Liver (tissue), 9 donors: ENCODE data around the gene CHRNB1. TPM values are rescaled to one million over a fixed set of nuclear protein-coding genes. Genes with fewer than 3 reads are reported as not detected.

Experiments
- DNase-seq: peaks from one replicate; pipeline ENCODE4 v3.0.0-alpha.2; 2017; ENCODE audit warnings: low spot score
- H3K27ac ChIP-seq, 2 donors: one replicate each; pipeline ENCODE4 v1.7.0; 2013; ENCODE audit warnings: inconsistent platforms in 2 of 2, low read length in 2 of 2, control low read depth in 1 of 2, low read depth in 1 of 2, mild to moderate bottlenecking in 1 of 2
- H3K27me3 ChIP-seq, 4 donors: one replicate each; pipeline versions ENCODE4 v1.6.1 to v1.7.0; 2013; ENCODE audit warnings: low read length in 3 of 4, inconsistent platforms in 1 of 4, mild to moderate bottlenecking in 1 of 4, moderate library complexity in 1 of 4; ENCODE audit not compliant: control insufficient read depth in 4 of 4, insufficient read depth in 4 of 4
- H3K36me3 ChIP-seq, 4 donors: one replicate each; pipeline versions ENCODE4 v1.6.1 to v1.7.0; 2013; ENCODE audit warnings: low read length in 3 of 4, mild to moderate bottlenecking in 3 of 4, low read depth in 1 of 4, moderate library complexity in 1 of 4; ENCODE audit not compliant: control insufficient read depth in 4 of 4, insufficient read depth in 3 of 4
- H3K4me1 ChIP-seq, 4 donors: one replicate each; pipeline versions ENCODE4 v1.6.1 to v1.7.0; 2013; ENCODE audit warnings: low read length in 3 of 4, mild to moderate bottlenecking in 3 of 4, moderate library complexity in 1 of 4; ENCODE audit not compliant: control insufficient read depth in 4 of 4, insufficient read depth in 4 of 4
- H3K4me3 ChIP-seq, 3 donors: one replicate each; pipeline versions ENCODE4 v1.6.1 to v1.7.0; 2013; ENCODE audit warnings: low read length in 3 of 3, control low read depth in 1 of 3, low read depth in 1 of 3, mild to moderate bottlenecking in 1 of 3
- H3K9ac ChIP-seq, 2 donors: one replicate each; pipeline ENCODE4 v1.7.0; 2013; ENCODE audit warnings: low read length in 2 of 2, mild to moderate bottlenecking in 2 of 2, moderate library complexity in 2 of 2, control low read depth in 1 of 2, low read depth in 1 of 2
- H3K9me3 ChIP-seq, 4 donors: one replicate each; pipeline versions ENCODE4 v1.6.1 to v1.7.0; 2013; ENCODE audit warnings: low read length in 3 of 4; ENCODE audit not compliant: control insufficient read depth in 4 of 4
- ATF3 ChIP-seq: IDR thresholded peaks from 2 replicates; pipeline ENCODE4 v1.6.1; 2016; ENCODE audit warnings: antibody characterized with exemption
- CTCF ChIP-seq: fragments of 150-350 bp; IDR thresholded peaks from 2 replicates; pipeline ENCODE4 v1.5.1; 2017; ENCODE audit warnings: improper control_type of control experiment, low read depth, low read length; ENCODE audit not compliant: missing input control
- EGR1 ChIP-seq, 2 donors: IDR thresholded peaks; 2 replicates each; pipeline ENCODE4 v1.6.1; 2016 to 2018; ENCODE audit warnings: antibody characterized with exemption in 2 of 2, low read depth in 2 of 2
- FOXA1 ChIP-seq: IDR thresholded peaks from 2 replicates; pipeline ENCODE4 v1.6.1; 2016; ENCODE audit warnings: antibody characterized with exemption
- FOXA2 ChIP-seq: IDR thresholded peaks from 2 replicates; pipeline ENCODE4 v1.6.1; 2016; ENCODE audit warnings: antibody characterized with exemption
- HNF4A ChIP-seq, 2 donors: conservative IDR thresholded peaks; 2 replicates each; pipeline ENCODE4 v1.6.1; 2016; ENCODE audit warnings: antibody characterized with exemption in 2 of 2, mild to moderate bottlenecking in 2 of 2
- HNF4G ChIP-seq: IDR thresholded peaks from 2 replicates; pipeline ENCODE4 v1.6.1; 2016; ENCODE audit warnings: antibody characterized with exemption
- JUND ChIP-seq, 2 donors: IDR thresholded peaks; 2 replicates each; pipeline ENCODE4 v1.6.1; 2016; ENCODE audit warnings: antibody characterized with exemption in 2 of 2
- MAX ChIP-seq: IDR thresholded peaks from 2 replicates; pipeline ENCODE4 v1.6.1; 2016; ENCODE audit warnings: antibody characterized with exemption
- NR2F2 ChIP-seq: IDR thresholded peaks from 2 replicates; pipeline ENCODE4 v1.6.1; 2016; ENCODE audit warnings: antibody characterized with exemption
- RAD21 ChIP-seq, 2 donors: IDR thresholded peaks; 2 replicates each; pipeline ENCODE4 v1.6.1; 2016; ENCODE audit warnings: antibody characterized with exemption in 2 of 2, mild to moderate bottlenecking in 2 of 2
- REST ChIP-seq: IDR thresholded peaks from 2 replicates; pipeline ENCODE4 v1.6.1; 2016; ENCODE audit warnings: antibody characterized with exemption, mild to moderate bottlenecking
- RXRA ChIP-seq, 2 donors: IDR thresholded peaks; 2 replicates each; pipeline ENCODE4 v1.6.1; 2017 to 2018; ENCODE audit warnings: antibody characterized with exemption in 2 of 2, mild to moderate bottlenecking in 1 of 2
- SP1 ChIP-seq: IDR thresholded peaks from 2 replicates; pipeline ENCODE4 v1.6.1; 2018; ENCODE audit warnings: antibody characterized with exemption, mild to moderate bottlenecking
- TAF1 ChIP-seq: conservative IDR thresholded peaks from 2 replicates; pipeline ENCODE4 v1.6.1; 2016; ENCODE audit warnings: antibody characterized with exemption, mild to moderate bottlenecking
- YY1 ChIP-seq: IDR thresholded peaks from 2 replicates; pipeline ENCODE4 v1.6.1; 2016; ENCODE audit warnings: antibody characterized with exemption, mild to moderate bottlenecking
- ZBTB33 ChIP-seq: IDR thresholded peaks from 2 replicates; pipeline ENCODE4 v1.6.1; 2016; ENCODE audit warnings: antibody characterized with exemption
- WGBS: extraction: QIAGEN DNeasy Blood & Tissue Kit; methylation state at CpG from one replicate; pipeline ENCODE4 v1.1.7; 2013; 5-methylcytosine and 5-hydroxymethylcytosine counted together
- polyA plus RNA-seq, 2 donors: library from polyadenylated mRNA; stranded (reverse) in 1 of 2; unstranded in 1 of 2; fragments of 200-250 nt in 1 of 2; fragments of >200 nt in 1 of 2; fragmentation: Nextera tagmentation in 1 of 2; extraction: Ambion mirVana in 1 of 2; gene quantifications; one replicate each; pipeline versions ENCODE4 v1.2.1 to v1.2.3, GENCODE V29; 2013 to 2015
- total RNA-seq, 2 donors: library from RNA; depleted of rRNA; stranded (reverse); fragments of >200 nt; gene quantifications; one replicate each; pipeline ENCODE4 v1.2.3, GENCODE V29; 2014
- donor health status: healthy.
- donor health status: healthy.
- donor health status: healthy.
- donor health status: healthy.
- donor health status: healthy.

Gene CHRNB1
- total and polyA plus RNA-seq, 4 donors: 4.2 to 11.5 (median 7.2) TPM

GRCh38 chr17:7418472-7419152, 26.2 kb upstream of the CHRNB1 start:
- Histone ChIP-seq H3K4me3 (no peak overlapping the region), H3K36me3 (no peaks in the 10 kb centered on the region), H3K27me3 (no peaks in the 10 kb centered on the region), H3K9me3 (no peaks in the 10 kb centered on the region), H3K4me1 (no peaks in the 10 kb centered on the region), H3K27ac (no peak overlapping the region), H3K9ac (no peak overlapping the region)
- DNase-seq: no peak
- 75% methylated on average over 18 of the region's 18 CpGs for WGBS
- TF ChIP-seq REST (no peak), ATF3 (no peak), HNF4A (conservative IDR thresholded peaks at IDR 0.05) (no peak), JUND (IDR thresholded peaks at IDR 0.05) (no peak), ZBTB33 (no peak), YY1 (no peak), SP1 (no peak), TAF1 (no peak), NR2F2 (no peak), HNF4G (no peak), RAD21 (IDR thresholded peaks at IDR 0.05) (no peak), EGR1 (IDR thresholded peaks at IDR 0.05; ENCODE audit: low read depth in 2 of 2) (no peak), RXRA (IDR thresholded peaks at IDR 0.05) (no peak), FOXA1 (no peak), FOXA2 (no peak), MAX (no peak), CTCF (no peak)
